Gastroesophageal sphincter (tissue), 2 donors: ENCODE data around the gene GBX1.

Source experiments
- POLR2A ChIP-seq, 2 donors: fragments of 450-650 bp; IDR thresholded peaks; one replicate each; pipeline ENCODE4 v1.6.1; 2017; ENCODE audit warnings: antibody characterized with exemption in 2 of 2, mild to moderate bottlenecking in 2 of 2, moderate library complexity in 1 of 2
- POLR2AphosphoS5 ChIP-seq: sonication (generic); formaldehyde crosslinking; IDR thresholded peaks from one replicate; pipeline ENCODE4 v1.6.1; 2017; ENCODE audit warnings: antibody characterized with exemption

- TF ChIP-seq POLR2AphosphoS5 (no peak), POLR2A (IDR thresholded peaks at IDR 0.05) (no peak)
These were observed 33.3 kb downstream of the GBX1 start for GRCh38 chr7:151133986-151134742.
